Gastrocnemius medialis (tissue), 4 donors: ENCODE measurements around the gene COMMD7. TPM values are rescaled to one million over a fixed set of nuclear protein-coding genes. Genes with fewer than 3 reads are reported as not detected.

Experiments
- ATAC-seq, 2 donors: fragments of 150-250 bp; one replicate each; pipeline ENCODE4 v1.9.1; 2016
- DNase-seq, 2 donors: peaks; one replicate each; pipeline ENCODE4 v3.0.0-alpha.2; 2019
- H3K27ac ChIP-seq, 4 donors: fragments of 200-600 bp; sonication (generic); 1 replicate in 1 of 4; 2 replicates in 3 of 4; pipeline ENCODE4 v1.5.1; 2016 to 2018; ENCODE audit warnings: mild to moderate bottlenecking in 2 of 4, moderate library complexity in 1 of 4
- H3K27me3 ChIP-seq, 3 donors: fragments of 200-600 bp; sonication (generic) in 2 of 3; 1 replicate in 1 of 3; 2 replicates in 2 of 3; pipeline versions ENCODE4 v1.5.1 to v1.6.0; 2016 to 2019; ENCODE audit warnings: mild to moderate bottlenecking in 1 of 3, moderate library complexity in 1 of 3
- H3K36me3 ChIP-seq, 2 donors: fragments of 200-600 bp; sonication (generic) in 1 of 2; one replicate each; pipeline ENCODE4 v1.5.1; 2017 to 2018
- H3K4me1 ChIP-seq, 2 donors: fragments of 200-600 bp; sonication (generic) in 1 of 2; one replicate each; pipeline ENCODE4 v1.5.1; 2016 to 2017; ENCODE audit warnings: mild to moderate bottlenecking in 2 of 2
- H3K4me3 ChIP-seq, 4 donors: fragments of 200-600 bp; sonication (generic) in 3 of 4; 1 replicate in 1 of 4; 2 replicates in 3 of 4; pipeline ENCODE4 v1.5.1; 2016 to 2019; ENCODE audit warnings: mild to moderate bottlenecking in 2 of 4
- H3K9me3 ChIP-seq, 3 donors: fragments of 200-600 bp; sonication (generic) in 2 of 3; 1 replicate in 1 of 3; 2 replicates in 2 of 3; pipeline ENCODE4 v1.5.1; 2016 to 2019
- CTCF ChIP-seq, 5 experiments: fragments of 450-650 bp in 3 of 5; fragments of 200-600 bp in 2 of 5; sonication (generic) in 2 of 5; IDR thresholded peaks in 4 of 5; conservative IDR thresholded peaks in 1 of 5; 1 replicate in 4 of 5; 2 replicates in 1 of 5; pipeline ENCODE4 v1.5.1; 2016 to 2019; ENCODE audit warnings: antibody characterized with exemption in 5 of 5, mild to moderate bottlenecking in 3 of 5, moderate library complexity in 3 of 5
- POLR2A ChIP-seq, 2 donors: fragments of 450-650 bp; IDR thresholded peaks; one replicate each; pipeline ENCODE4 v1.6.1; 2017; ENCODE audit warnings: antibody characterized with exemption in 2 of 2, mild to moderate bottlenecking in 2 of 2, moderate library complexity in 2 of 2
- in situ Hi-C, 4 donors: fragments of 200-750 bp; cut with MboI; loops; one replicate each; pipeline versions ENCODE4 v1.15.0 to v1.8.0; 2017; ENCODE audit warnings: low sequenced_read_pairs in 4 of 4
- intact Hi-C: fragments of 100-400 bp; cut with DNase I; formaldehyde crosslinking; loops from one replicate; pipeline ENCODE4 v1.15.1; 2023; ENCODE audit warnings: low total_unique reads
- total RNA-seq, 4 donors: library from RNA; depleted of rRNA; stranded (reverse); fragments of >200 nt; gene quantifications; one replicate each; pipeline versions ENCODE4 v1.1.0 to v1.2.3, GENCODE V29; 2016

COMMD7 gene
- total RNA-seq, 4 donors from 2014 or later, result 12.2 to 22.6 (median 15.8) TPM

- ATAC-seq (no peak), DNase-seq (no peak)
- no peak for TF ChIP-seq CTCF (IDR thresholded peaks at IDR 0.05 in 4 of 5, conservative IDR thresholded peaks at IDR 0.05 in 1 of 5)
- TF ChIP-seq POLR2A (IDR thresholded peaks at IDR 0.05), result no peak
Measured at GRCh38 chr20:32749914-32750637, 6.8 kb upstream of the COMMD7 start.

GRCh38 chr20:32742322-32743236 is 688 bp downstream of the COMMD7 start:
- no peak for DNase-seq
- Histone ChIP-seq H3K36me3 (no peaks in the 10 kb centered on the region), H3K4me3 (peak overlapping the region; percentile 65 to 79 (median 72)), H3K4me1 (peaks cover 7 to 15% of the 10 kb centered on the region in 2 donors), H3K27ac (peak overlapping the region; percentile 70 to 75 (median 72)), H3K27me3 (no peaks in the 10 kb centered on the region), H3K9me3 (no peaks in the 10 kb centered on the region)
- in situ Hi-C loops, result no loop called here
- ATAC-seq, result peak in 1 of 2 donors; percentile 35
- TF ChIP-seq POLR2A (IDR thresholded peaks at IDR 0.05), result no peak
- no peak for TF ChIP-seq CTCF (IDR thresholded peaks at IDR 0.05 in 4 of 5, conservative IDR thresholded peaks at IDR 0.05 in 1 of 5)
- intact Hi-C loops, result loop anchor here (1.0 kb wide), 1 partner anchor 20 kb away; the partner anchor contains the start of gene DNMT3B

More at GRCh38 chr20:32749914-32750637, 6.8 kb upstream of the COMMD7 start:
- H3K4me3 ChIP-seq, result no peak overlapping the region
- no peaks in the 10 kb centered on the region for H3K36me3 ChIP-seq
- H3K27me3 ChIP-seq, result no peaks in the 10 kb centered on the region
- intact Hi-C loops, result no loop called here
- H3K4me1 ChIP-seq, result no peaks in the 10 kb centered on the region
- in situ Hi-C loops, result no loop called here
- H3K27ac ChIP-seq, result no peak overlapping the region
- no peaks in the 10 kb centered on the region for H3K9me3 ChIP-seq

DNA sequence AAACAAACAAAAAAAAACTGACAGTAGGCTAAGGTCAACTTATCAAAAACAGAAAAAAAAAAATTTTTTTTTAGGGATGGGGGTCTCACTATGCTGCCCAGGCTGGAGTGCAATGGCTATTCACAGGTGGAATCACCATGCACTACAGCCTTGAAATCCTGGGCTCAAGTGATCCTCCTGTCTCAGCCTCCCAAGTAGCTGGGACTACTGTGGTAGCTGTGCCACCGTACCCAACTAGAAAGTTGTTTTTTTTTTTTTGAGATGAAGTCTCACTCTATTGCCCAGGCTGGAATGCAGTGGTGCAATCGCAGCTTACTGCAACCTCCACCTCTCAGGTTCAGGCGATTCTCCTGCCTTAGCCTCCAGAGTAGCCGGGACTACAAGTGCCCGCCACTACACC is 2.1 kb downstream of the COMMD7 start:
- H3K4me3 ChIP-seq, result no peak overlapping the region
- no peaks in the 10 kb centered on the region for H3K27me3 ChIP-seq
- peaks cover 7 to 15% of the 10 kb centered on the region in 2 donors for H3K4me1 ChIP-seq
- DNase-seq, result no peak
- H3K9me3 ChIP-seq, result no peaks in the 10 kb centered on the region
- no peak for ATAC-seq
- H3K27ac ChIP-seq, result no peak overlapping the region
- in situ Hi-C loops (no loop called here), intact Hi-C loops (no loop called here)
- no peak for TF ChIP-seq CTCF (IDR thresholded peaks at IDR 0.05 in 4 of 5, conservative IDR thresholded peaks at IDR 0.05 in 1 of 5)
- no peak for TF ChIP-seq POLR2A (IDR thresholded peaks at IDR 0.05)
- no peaks in the 10 kb centered on the region for H3K36me3 ChIP-seq

DNA sequence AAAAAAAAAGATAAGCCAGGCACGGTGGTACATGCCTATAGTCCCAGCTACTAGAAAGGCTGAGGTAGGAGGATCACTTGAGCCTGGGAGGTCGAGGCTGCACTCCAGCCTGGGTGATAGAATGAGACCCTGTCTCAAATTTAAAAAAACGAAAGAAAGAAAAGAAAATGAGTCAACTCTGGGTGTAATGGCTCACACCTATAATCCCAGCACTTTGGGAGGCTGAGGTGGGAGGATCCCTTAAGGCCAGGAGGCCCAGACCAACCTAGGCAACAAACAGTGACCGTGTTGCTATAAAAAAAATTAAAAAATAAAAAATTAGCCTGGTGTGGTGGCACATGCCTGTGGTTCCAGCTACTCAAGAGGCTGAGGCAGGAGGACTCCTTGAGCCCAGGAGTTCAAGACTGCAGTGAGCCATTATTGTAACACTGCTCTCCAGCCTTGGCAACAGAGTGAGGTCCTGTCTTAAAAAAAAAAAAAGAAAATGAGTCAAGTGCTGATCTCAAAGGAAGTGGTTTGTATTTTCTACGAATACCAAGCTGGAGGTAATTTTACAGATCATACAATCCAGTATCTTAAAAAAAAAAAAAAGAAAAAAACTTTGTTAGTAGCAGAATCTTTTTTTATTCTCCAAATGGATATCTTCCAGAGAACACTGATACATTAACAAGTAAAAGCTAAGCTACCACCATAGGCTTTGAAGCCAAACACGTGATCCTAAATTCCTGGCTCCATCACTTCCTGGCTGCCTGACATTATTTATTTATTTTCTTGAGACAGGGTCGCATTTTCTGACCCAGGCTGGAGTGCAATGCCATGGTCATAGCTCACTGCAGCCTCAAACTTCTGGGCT is 5.7 kb downstream of the COMMD7 start:
- no peak for DNase-seq
- TF ChIP-seq POLR2A (IDR thresholded peaks at IDR 0.05), result no peak
- no peak for TF ChIP-seq CTCF (IDR thresholded peaks at IDR 0.05 in 4 of 5, conservative IDR thresholded peaks at IDR 0.05 in 1 of 5)
- Histone ChIP-seq H3K27ac (no peak overlapping the region), H3K4me3 (no peak overlapping the region), H3K36me3 (no peaks in the 10 kb centered on the region), H3K27me3 (no peaks in the 10 kb centered on the region), H3K9me3 (no peaks in the 10 kb centered on the region), H3K4me1 (peaks cover 6 to 7% of the 10 kb centered on the region in 2 donors)
- in situ Hi-C loops, result no loop called here
- ATAC-seq, result no peak
- intact Hi-C loops, result no loop called here
